GM18502 (cell line): ENCODE results near the gene FAM156B.
A peak's percentile ranks its signal among the peaks of the same experiment; 100 is the strongest.
"Not testable (repeated sequence)": the region's sequence is repeated elsewhere in the genome, so short reads cannot be mapped to it uniquely, and the experiment has no call there.

Experiments
- ATAC-seq: cut with Tn5 transposase; IDR thresholded peaks from one replicate; pipeline ENCODE4 v1.9.1; 2021; ENCODE audit warnings: mild to moderate bottlenecking; ENCODE audit not compliant: unreplicated experiment, poor library complexity

The FAM156B gene

GRCh38 chrX:52914704-52915103, 17.6 kb downstream of the FAM156B start:
- not testable (repeated sequence) for ATAC-seq

DNA sequence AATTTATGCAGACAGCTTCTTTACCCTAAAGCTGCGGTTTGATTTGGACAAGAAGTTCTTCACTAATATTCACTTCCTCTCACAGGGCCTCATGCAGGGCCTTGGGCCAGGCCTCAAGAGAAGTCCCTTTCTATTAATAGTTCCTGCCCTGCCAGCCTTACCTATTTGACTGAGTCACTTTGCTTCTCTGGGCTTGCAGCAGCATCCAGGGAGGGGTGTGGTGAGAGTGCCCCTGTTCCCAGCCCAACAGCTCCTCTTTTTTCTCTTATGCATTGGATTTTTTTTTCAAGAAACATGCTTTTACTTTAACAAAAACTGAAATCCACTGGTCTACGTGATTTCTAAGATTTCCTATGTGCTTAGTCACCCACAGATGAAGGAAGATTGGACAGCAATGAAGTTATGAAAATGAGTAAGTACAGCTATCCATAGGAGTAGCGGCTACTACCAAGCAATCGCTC, 26.7 kb downstream of the FAM156B start:
- peak; percentile 59 for ATAC-seq

GRCh38 chrX:52930214-52930613, 33.1 kb downstream of the FAM156B start:
- not testable (repeated sequence) for ATAC-seq

- no peak for ATAC-seq
Measured at GRCh38 chrX:52933213-52933612, 36.1 kb downstream of the FAM156B start.

DNA sequence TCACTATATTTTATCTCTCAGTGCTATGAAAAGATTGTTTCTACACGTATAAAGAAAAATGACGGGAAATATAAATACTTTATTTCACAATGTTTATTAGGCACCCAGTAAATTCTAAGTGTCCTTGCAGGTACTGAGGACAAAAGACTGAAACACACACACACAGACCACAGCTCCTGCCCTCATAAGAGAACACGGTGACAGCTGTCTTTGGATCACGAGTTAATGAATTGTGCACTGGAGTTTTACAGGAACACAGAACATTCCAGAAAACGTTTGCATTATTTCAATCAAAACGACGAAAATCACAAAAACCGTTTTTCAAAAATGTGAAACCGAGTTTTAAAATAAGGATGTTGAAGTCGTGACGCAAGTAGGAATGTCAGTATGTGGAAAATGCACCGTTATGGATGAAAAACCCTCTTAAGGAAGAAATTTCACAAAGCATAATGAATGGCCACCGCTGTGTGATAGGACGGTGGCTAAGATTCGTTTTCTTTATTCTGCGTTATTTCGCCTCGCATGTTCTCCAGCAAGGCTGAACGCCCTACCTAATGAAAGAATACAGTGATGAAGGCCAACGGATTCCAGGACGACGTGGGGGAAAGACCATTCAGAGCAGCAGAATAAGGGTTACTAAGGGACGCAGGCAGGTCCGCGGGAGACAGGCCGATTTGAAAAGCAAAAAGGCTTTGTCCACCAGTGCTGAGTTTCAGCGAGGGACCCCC, 37.0 kb downstream of the FAM156B start:
- no peak for ATAC-seq

DNA sequence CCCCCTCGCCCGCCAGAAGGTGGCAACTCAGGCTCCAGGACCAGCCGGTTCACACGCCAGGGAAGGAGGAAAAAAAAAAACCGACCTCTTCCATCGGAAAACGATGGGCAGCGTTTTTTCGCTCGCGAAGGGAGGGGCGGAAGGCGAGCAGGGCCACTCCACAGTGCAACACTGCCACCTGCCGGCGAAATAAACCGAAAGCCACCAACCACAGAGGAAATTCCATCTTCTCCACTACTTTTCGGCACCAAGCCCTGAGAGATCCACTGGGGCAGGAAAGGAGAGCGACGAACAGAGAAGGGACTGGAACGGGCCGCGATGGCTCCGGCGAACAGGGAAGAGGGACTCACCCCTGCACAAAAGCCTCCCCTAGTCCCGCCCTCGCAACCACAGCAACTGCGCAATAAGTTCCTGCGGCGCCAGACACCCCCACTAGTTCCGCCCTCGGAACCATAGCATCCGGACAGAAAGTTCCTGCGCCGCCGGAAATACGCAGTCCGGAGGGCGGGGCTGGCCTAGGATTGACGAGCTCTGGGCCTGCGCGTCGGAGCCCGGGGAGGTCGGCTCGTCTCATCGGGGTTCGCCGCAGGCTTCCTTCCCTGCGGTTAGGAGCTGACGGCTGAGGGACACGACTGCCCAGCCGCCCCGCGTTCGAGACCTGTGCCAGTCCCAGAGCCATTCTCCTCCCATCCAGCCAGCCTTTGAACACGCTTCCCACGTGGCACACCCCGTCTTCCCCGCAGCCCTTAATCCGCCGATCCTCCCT, 37.8 kb downstream of the FAM156B start:
- peak; percentile 96 for ATAC-seq

GRCh38 chrX:52935470-52935784, 38.3 kb downstream of the FAM156B start:
- ATAC-seq, result not testable (repeated sequence)

DNA sequence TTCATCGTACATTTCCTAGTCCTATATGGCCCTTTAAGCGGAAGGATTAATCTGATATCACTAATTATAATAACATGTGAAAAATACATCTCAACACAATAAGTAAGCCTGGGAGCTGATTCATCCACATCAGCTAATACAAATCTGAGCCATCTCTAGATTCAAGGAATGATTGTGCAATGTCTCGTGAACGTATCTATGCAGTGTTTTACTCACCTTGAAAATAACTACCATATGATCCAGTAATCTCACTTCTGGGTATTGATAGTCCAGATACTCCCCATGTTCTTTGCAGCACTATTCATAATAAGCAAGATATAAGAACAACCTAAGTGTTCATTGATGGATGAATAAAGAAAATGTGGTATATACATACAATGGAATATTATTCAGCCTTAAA, 43.6 kb downstream of the FAM156B start:
- not testable (repeated sequence) for ATAC-seq

GRCh38 chrX:52941728-52942127, 44.6 kb downstream of the FAM156B start:
- ATAC-seq, result not testable (repeated sequence)

- not testable (repeated sequence) for ATAC-seq
Measured at GRCh38 chrX:52945838-52946494, 48.8 kb downstream of the FAM156B start.

DNA sequence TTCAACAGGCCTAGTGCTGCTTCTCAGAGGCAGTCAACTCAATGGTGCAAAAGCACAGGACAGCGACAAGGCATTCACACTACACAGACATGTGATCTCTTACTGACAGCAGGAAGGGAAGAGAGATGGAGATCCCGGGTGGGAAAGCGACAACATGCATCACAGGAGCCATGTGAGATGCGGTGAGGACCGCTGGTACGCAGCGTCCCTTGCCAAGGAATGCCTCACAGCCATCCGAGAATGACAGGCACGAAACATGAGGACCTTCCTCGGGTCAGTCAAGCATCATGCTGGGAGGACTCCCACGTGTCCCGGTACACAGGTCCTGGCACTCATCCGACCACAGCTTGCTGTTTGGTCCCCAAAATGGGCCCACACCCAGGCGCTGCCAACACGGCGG, 50.4 kb downstream of the FAM156B start:
- not testable (repeated sequence) for ATAC-seq

- ATAC-seq, result not testable (repeated sequence)
Measured at GRCh38 chrX:52948265-52948664, 51.1 kb downstream of the FAM156B start.

DNA sequence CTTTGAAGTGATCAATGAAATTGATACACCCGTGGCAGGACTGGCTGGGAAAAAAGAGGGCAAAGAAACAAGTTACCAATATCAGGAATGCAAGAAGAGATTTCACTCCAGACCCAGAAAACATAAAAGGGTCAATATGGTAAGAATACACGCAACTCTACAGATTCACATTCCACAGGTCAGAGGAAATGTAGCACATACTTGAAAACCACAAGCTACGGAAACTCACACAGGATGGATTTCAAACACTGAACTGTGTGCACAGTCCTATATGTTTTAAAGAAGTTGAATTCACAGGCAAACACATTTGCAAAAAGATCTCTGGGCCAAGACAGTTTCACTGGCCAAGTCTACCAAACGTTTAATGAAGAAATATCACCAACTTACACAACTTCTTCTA, 52.2 kb downstream of the FAM156B start:
- ATAC-seq, result not testable (repeated sequence)

- ATAC-seq, result not testable (repeated sequence)
Measured at GRCh38 chrX:52949884-52950283, 52.8 kb downstream of the FAM156B start.
